ENCODE results near the gene PERCC1. TPM values are rescaled to one million over a fixed set of nuclear protein-coding genes. Genes with fewer than 3 reads are reported as not detected.
"Not testable (repeated sequence)": the region's sequence is repeated elsewhere in the genome, so short reads cannot be mapped to it uniquely, and the experiment has no call there.

PERCC1 gene
- total RNA-seq, 6 experiments from 2014 or later: not detected

DNA sequence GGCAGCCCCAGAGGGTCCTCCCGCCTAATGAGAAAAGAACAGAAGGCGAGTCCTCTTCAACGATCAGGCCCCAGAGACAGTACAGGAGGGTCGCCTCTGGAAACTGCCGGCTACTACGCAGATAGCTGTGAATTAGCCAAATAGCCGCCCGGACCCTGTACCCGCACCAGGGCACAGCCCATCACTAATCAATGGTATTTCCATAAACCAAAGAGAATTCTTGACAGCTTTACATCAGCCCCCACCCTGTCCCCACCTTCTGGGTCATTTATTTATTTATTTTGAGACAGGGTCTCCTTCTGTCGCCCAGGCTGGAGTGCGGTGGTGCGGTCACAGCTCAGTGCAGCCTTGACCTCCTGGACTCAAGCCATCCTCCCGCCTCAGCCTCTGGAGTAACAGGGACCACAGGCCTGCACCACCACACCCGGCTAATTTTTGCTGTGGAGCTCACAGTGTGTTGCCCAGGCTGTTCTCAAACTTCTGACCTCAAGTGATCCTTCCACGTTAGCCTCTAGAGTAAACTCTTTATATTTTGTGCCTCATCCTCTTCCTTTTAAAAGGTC lies 44.8 kb downstream of the PERCC1 start:
- Mint-ChIP-seq H3K9me3 (no peaks in the 10 kb centered on the region), H3K27ac (peak overlapping the region; percentile 80), H3K4me3 (peak overlapping the region; percentile 85), H3K27me3 (ENCODE audit: insufficient read depth) (peaks cover 4% of the 10 kb centered on the region), H3K4me1 (ENCODE audit: low read depth) (peaks cover 19% of the 10 kb centered on the region), H3K36me3 (ENCODE audit: low read depth) (no peaks in the 10 kb centered on the region; the same call in 1 of the 2 replicates)
- TF ChIP-seq, protein P1, sequence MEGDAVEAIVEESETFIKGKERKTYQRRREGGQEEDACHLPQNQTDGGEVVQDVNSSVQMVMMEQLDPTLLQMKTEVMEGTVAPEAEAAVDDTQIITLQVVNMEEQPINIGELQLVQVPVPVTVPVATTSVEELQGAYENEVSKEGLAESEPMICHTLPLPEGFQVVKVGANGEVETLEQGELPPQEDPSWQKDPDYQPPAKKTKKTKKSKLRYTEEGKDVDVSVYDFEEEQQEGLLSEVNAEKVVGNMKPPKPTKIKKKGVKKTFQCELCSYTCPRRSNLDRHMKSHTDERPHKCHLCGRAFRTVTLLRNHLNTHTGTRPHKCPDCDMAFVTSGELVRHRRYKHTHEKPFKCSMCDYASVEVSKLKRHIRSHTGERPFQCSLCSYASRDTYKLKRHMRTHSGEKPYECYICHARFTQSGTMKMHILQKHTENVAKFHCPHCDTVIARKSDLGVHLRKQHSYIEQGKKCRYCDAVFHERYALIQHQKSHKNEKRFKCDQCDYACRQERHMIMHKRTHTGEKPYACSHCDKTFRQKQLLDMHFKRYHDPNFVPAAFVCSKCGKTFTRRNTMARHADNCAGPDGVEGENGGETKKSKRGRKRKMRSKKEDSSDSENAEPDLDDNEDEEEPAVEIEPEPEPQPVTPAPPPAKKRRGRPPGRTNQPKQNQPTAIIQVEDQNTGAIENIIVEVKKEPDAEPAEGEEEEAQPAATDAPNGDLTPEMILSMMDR (IDR thresholded peaks at IDR 0.05): no peak
- no peak for DNase-seq

DNA sequence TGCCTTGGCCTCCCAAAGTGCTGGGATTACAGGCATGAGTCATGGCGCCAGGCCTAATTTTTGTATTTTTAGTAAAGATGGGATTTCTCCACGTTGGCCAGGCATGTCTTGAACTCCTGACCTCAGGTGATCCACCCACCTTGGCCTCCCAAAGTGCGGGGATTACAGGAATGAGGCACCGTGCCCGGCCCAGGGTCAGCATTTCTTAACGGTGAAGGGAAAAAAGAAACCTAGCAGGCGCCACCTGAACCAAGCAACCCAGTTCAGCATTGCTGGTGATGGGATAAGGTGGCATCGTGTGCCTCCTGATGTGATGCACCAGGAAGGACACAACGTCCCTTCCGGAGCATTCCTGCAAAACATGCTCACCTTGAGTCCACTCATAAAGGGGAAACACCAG lies 46.2 kb downstream of the PERCC1 start:
- TF ChIP-seq, protein P1 (IDR thresholded peaks at IDR 0.05): no peak
- Mint-ChIP-seq H3K27me3 (ENCODE audit: insufficient read depth) (peaks cover 4% of the 10 kb centered on the region), H3K36me3 (ENCODE audit: low read depth) (no peaks in the 10 kb centered on the region; the same call in 1 of the 2 replicates), H3K27ac (no peak overlapping the region), H3K4me1 (ENCODE audit: low read depth) (peaks cover 10% of the 10 kb centered on the region; the same call in 1 of the 2 replicates), H3K9me3 (no peaks in the 10 kb centered on the region), H3K4me3 (no peak overlapping the region)
- DNase-seq: no peak

DNA sequence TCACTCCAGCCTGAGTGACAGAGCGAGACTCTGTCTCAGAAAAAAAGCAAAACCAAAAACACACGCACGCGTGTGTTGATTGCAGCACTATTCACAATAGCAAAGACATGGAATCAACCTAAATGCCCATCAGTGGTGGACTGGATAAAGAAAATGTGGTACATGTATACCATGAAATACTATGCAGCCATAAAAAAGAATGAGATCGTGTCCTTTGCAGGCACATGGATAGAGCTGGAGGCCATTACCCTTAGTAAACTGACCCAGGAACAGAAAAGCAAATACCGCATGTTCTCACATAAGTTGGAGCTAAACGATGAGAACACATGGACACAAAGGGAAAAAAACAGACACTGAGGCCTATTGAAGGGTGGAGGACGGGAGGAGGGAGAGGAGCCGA lies 48.1 kb downstream of the PERCC1 start:
- H3K9me3 Mint-ChIP-seq; H3K36me3 Mint-ChIP-seq (ENCODE audit: low read depth); DNase-seq; H3K4me1 Mint-ChIP-seq (ENCODE audit: low read depth); H3K4me3 Mint-ChIP-seq; H3K27ac Mint-ChIP-seq: not testable (repeated sequence)
- H3K27me3 Mint-ChIP-seq (ENCODE audit: insufficient read depth): peaks cover 13% of the 10 kb centered on the region

DNA sequence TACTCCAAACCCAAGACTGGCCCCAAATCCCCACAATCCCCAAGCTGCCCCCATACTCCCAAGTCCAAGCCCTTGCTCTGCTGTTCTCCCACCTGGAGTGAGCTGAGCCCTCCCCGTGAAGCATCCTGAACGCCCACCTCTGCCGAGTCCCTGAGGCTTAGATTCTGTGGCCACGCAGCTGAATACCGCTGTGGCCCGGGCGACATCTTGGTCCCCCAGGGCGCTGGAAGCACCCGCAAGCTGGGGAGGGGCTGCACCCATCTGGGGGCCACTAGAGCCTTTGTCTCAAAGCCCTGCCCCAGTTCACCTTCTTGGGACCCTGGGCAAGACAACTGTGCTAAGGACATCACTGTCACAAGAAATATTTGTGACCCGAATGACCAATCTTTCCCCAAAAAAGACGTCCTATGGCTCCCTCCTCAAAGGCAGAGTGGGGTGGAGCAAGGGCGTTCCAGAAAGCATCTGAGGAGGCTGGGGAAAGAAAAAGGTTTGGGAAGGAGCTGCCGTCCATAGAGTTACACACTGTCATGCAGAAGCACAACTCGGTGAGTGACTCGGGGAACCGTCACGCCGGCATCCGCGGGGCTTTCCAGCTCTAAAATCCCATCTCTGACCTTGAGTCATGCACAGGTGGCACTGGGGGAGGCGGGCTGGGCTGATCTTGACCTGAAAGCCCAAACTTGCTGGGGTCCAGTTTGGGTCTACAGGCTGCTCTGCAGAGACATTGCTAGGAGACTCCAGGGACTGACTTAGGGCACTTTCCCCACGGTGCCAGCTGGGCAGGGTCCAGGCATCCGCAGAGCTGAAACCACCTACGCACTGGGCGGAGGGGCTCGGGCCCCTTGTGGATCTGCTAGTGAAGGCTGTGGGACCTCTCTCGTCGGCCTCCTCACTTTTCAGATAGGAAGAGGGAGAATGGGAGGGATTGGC lies 51.3 kb downstream of the PERCC1 start:
- H3K27me3 Mint-ChIP-seq (ENCODE audit: insufficient read depth): peaks cover 17% of the 10 kb centered on the region
- no peaks in the 10 kb centered on the region for H3K4me1 Mint-ChIP-seq (ENCODE audit: low read depth)
- H3K9me3 Mint-ChIP-seq: no peaks in the 10 kb centered on the region
- no peak overlapping the region for H3K4me3 Mint-ChIP-seq
- no peaks in the 10 kb centered on the region; the same call in 1 of the 2 replicates for H3K36me3 Mint-ChIP-seq (ENCODE audit: low read depth)
- no peak overlapping the region for H3K27ac Mint-ChIP-seq
- DNase-seq: peak; percentile 40
- TF ChIP-seq, protein P1 (IDR thresholded peaks at IDR 0.05): no peak

Other genes with a start within 250 kb of the PERCC1 start
- gene TPSG1, start 205.8 kb upstream of the PERCC1 start, total RNA-seq (2021; fragmentation: NEBNext Ultra II Directional; extraction: Animal tissue kit (Norgen Biotek cat#: 25700)): under 1 TPM in 1 of 6 experiments, not detected in 5; 0.23 TPM
- not detected for gene TPSB2, start 200.9 kb upstream of the PERCC1 start, total RNA-seq (2021; fragmentation: NEBNext Ultra II Directional; extraction: Animal tissue kit (Norgen Biotek cat#: 25700))
- gene TPSAB1, start 190.4 kb upstream of the PERCC1 start, total RNA-seq (2021; fragmentation: NEBNext Ultra II Directional; extraction: Animal tissue kit (Norgen Biotek cat#: 25700)): not detected
- gene TPSD1, start 175.0 kb upstream of the PERCC1 start, total RNA-seq (2021; fragmentation: NEBNext Ultra II Directional; extraction: Animal tissue kit (Norgen Biotek cat#: 25700)): not detected
- 100 to 1,000 TPM; 116 to 147 (median 138) TPM for gene UBE2I, start 121.4 kb upstream of the PERCC1 start, total RNA-seq (2021; fragmentation: NEBNext Ultra II Directional; extraction: Animal tissue kit (Norgen Biotek cat#: 25700))
- gene BAIAP3, start 97.4 kb upstream of the PERCC1 start, total RNA-seq (2021; fragmentation: NEBNext Ultra II Directional; extraction: Animal tissue kit (Norgen Biotek cat#: 25700)): under 1 TPM; 0.11 to 0.28 (median 0.16) TPM
- gene TSR3, start 79.2 kb upstream of the PERCC1 start, total RNA-seq (2021; fragmentation: NEBNext Ultra II Directional; extraction: Animal tissue kit (Norgen Biotek cat#: 25700)): 10 to 100 TPM; 73.7 to 84.6 (median 78.1) TPM
- 10 to 100 TPM; 46.8 to 68.1 (median 52.6) TPM for gene GNPTG, start 79.1 kb upstream of the PERCC1 start, total RNA-seq (2021; fragmentation: NEBNext Ultra II Directional; extraction: Animal tissue kit (Norgen Biotek cat#: 25700))
- gene UNKL, start 16.4 kb upstream of the PERCC1 start, total RNA-seq (2021; fragmentation: NEBNext Ultra II Directional; extraction: Animal tissue kit (Norgen Biotek cat#: 25700)): 10 to 100 TPM; 15.0 to 22.6 (median 16.5) TPM
- 10 to 100 TPM; 11.0 to 16.7 (median 13.3) TPM for gene UQCC4, start 10.3 kb upstream of the PERCC1 start, total RNA-seq (2021; fragmentation: NEBNext Ultra II Directional; extraction: Animal tissue kit (Norgen Biotek cat#: 25700))
- gene CCDC154, start 13.5 kb downstream of the PERCC1 start, total RNA-seq (2021; fragmentation: NEBNext Ultra II Directional; extraction: Animal tissue kit (Norgen Biotek cat#: 25700)): under 1 TPM in 3 of 6 experiments, not detected in 3; 0.10 to 0.52 (median 0.31) TPM
- 10 to 100 TPM; 47.5 to 62.6 (median 51.3) TPM for gene CLCN7, start 44.0 kb downstream of the PERCC1 start, total RNA-seq (2021; fragmentation: NEBNext Ultra II Directional; extraction: Animal tissue kit (Norgen Biotek cat#: 25700))
- gene PTX4, start 57.9 kb downstream of the PERCC1 start, total RNA-seq (2021; fragmentation: NEBNext Ultra II Directional; extraction: Animal tissue kit (Norgen Biotek cat#: 25700)): under 1 TPM in 4 of 6 experiments, not detected in 2; 0.14 to 0.24 (median 0.18) TPM
- 10 to 100 TPM; 28.6 to 37.4 (median 34.8) TPM for gene TELO2, start 62.3 kb downstream of the PERCC1 start, total RNA-seq (2021; fragmentation: NEBNext Ultra II Directional; extraction: Animal tissue kit (Norgen Biotek cat#: 25700))
- 10 to 100 TPM; 15.4 to 28.5 (median 16.2) TPM for gene TMEM204, start 102.6 kb downstream of the PERCC1 start, total RNA-seq (2021; fragmentation: NEBNext Ultra II Directional; extraction: Animal tissue kit (Norgen Biotek cat#: 25700))
- 10 to 100 TPM; 11.1 to 15.6 (median 13.2) TPM for gene IFT140, start 181.0 kb downstream of the PERCC1 start, total RNA-seq (2021; fragmentation: NEBNext Ultra II Directional; extraction: Animal tissue kit (Norgen Biotek cat#: 25700))
- gene CRAMP1, start 181.3 kb downstream of the PERCC1 start, total RNA-seq (2021; fragmentation: NEBNext Ultra II Directional; extraction: Animal tissue kit (Norgen Biotek cat#: 25700)): 10 to 100 TPM; 10.7 to 14.2 (median 12.4) TPM
- gene JPT2, start 247.2 kb downstream of the PERCC1 start, total RNA-seq (2021; fragmentation: NEBNext Ultra II Directional; extraction: Animal tissue kit (Norgen Biotek cat#: 25700)): 10 to 100 TPM; 71.7 to 92.9 (median 80.8) TPM